PC-9 (cell line): ENCODE results near the gene ZFHX2. TPM values are rescaled to one million over a fixed set of nuclear protein-coding genes. Genes with fewer than 3 reads are reported as not detected.

ENCODE experiments used
- BruUV-seq: library from RNA; stranded (reverse); fragments of 400-500 nt; replicated peaks from 2 replicates; lab custom pipeline; 2021; lab: Mats Ljungman, UMichigan
- CTCF ChIA-PET: fragments of 300-600 bp; sonication (Branson Sonifier 250); formaldehyde crosslinking; loops from one replicate; lab custom pipeline; 2022; ENCODE audit warnings: antibody characterized with exemption; lab: Charles Lee
- POLR2A ChIA-PET: fragments of 300-600 bp; sonication (Branson Sonifier 250); formaldehyde crosslinking; loops from one replicate; lab custom pipeline; 2022; ENCODE audit warnings: antibody characterized with exemption; ENCODE audit not compliant: unreplicated experiment; lab: Charles Lee
- DNase-seq, 2 experiments: peaks; one replicate each; pipeline versions ENCODE4 v3.0.0 to v3.0.0-alpha.2; 2015 to 2022; ENCODE audit warnings: mixed read lengths in 1 of 2
- H2AFZ ChIP-seq: fragments of 200-600 bp; sonication (generic); 2 replicates; pipeline ENCODE4 v1.8.1; 2017; ENCODE audit warnings: antibody characterized with exemption
- H3F3A ChIP-seq: fragments of 200-600 bp; sonication (generic); 2 replicates; pipeline ENCODE4 v1.8.1; 2017; ENCODE audit warnings: antibody characterized with exemption, mild to moderate bottlenecking, low read depth; ENCODE audit not compliant: insufficient read depth
- H3K27ac ChIP-seq: fragments of 200-600 bp; sonication (generic); 2 replicates; pipeline ENCODE4 v1.6.1; 2016; ENCODE audit warnings: mixed run types
- H3K27me3 ChIP-seq: fragments of 200-600 bp; sonication (generic); 2 replicates; pipeline ENCODE4 v1.6.1; 2016; ENCODE audit warnings: low read depth, mixed run types; ENCODE audit not compliant: insufficient read depth
- H3K36me3 ChIP-seq: fragments of 200-600 bp; sonication (generic); 2 replicates; pipeline ENCODE4 v1.6.1; 2016; ENCODE audit warnings: low read depth, mixed run types
- H3K4me1 ChIP-seq: fragments of 200-600 bp; sonication (generic); replicated peaks from 2 replicates; pipeline ENCODE4 v1.6.1; 2016; ENCODE audit warnings: mixed run types; ENCODE audit not compliant: insufficient read depth
- H3K4me2 ChIP-seq: fragments of 200-600 bp; sonication (generic); 2 replicates; pipeline ENCODE4 v1.6.1; 2017; ENCODE audit warnings: mixed run types
- H3K4me3 ChIP-seq: fragments of 200-600 bp; sonication (generic); 2 replicates; pipeline ENCODE4 v1.6.1; 2016; ENCODE audit warnings: mixed run types
- H3K79me2 ChIP-seq: fragments of 200-600 bp; sonication (generic); 2 replicates; pipeline ENCODE4 v1.6.1; 2017; ENCODE audit warnings: low read depth, mixed run types
- H3K9me2 ChIP-seq: fragments of 200-600 bp; sonication (generic); 2 replicates; pipeline ENCODE4 v1.8.1; 2017; ENCODE audit warnings: mild to moderate bottlenecking; ENCODE audit not compliant: insufficient read depth
- H3K9me3 ChIP-seq: fragments of 200-600 bp; sonication (generic); 2 replicates; pipeline ENCODE4 v1.8.1; 2016; ENCODE audit warnings: low read depth; ENCODE audit not compliant: insufficient read depth
- H4K20me1 ChIP-seq: fragments of 200-600 bp; sonication (generic); 2 replicates; pipeline ENCODE4 v1.8.1; 2017; ENCODE audit not compliant: insufficient read depth
- EZH2 ChIP-seq: fragments of 200-600 bp; sonication (generic); IDR thresholded peaks from 2 replicates; pipeline ENCODE4 v1.8.0; 2017; ENCODE audit warnings: antibody characterized with exemption, low read depth
- intact Hi-C: fragments of 100-400 bp; cut with micrococcal nuclease; formaldehyde crosslinking; loops from one replicate; pipeline ENCODE4 v1.10.0; 2022; ENCODE audit not compliant: unreplicated experiment
- total RNA-seq: library from RNA; stranded (reverse); gene quantifications from 2 replicates; pipeline ENCODE4 v1.2.3, GENCODE V29; 2021
- TF ChIP-seq, protein P1 (sequence below): fragments of 200-600 bp; sonication (generic); conservative IDR thresholded peaks from 2 replicates; pipeline ENCODE4 v1.6.1; 2017; ENCODE audit warnings: mixed run types, antibody characterized with exemption, mild to moderate bottlenecking, moderate library complexity

The ZFHX2 gene
- total RNA-seq, 1 experiment from 2014 or later = 5.3 TPM

DNA sequence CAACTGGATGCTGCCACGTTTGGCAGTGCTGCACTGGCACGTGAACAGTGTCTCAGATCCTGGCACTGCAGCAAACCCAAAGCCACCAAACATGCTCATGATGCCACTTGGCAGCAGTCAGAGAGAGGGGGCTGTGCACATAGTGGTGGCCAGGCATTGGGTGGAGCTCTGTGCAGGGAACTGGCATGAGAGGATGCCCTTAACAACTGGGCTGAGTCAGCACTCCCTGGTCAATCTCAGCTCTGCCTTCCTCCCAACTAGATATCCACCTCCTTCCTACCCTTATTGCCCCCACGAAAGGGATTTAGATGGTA, 37.0 kb downstream of the ZFHX2 start:
- H4K20me1 ChIP-seq = no peaks in the 10 kb centered on the region

DNA sequence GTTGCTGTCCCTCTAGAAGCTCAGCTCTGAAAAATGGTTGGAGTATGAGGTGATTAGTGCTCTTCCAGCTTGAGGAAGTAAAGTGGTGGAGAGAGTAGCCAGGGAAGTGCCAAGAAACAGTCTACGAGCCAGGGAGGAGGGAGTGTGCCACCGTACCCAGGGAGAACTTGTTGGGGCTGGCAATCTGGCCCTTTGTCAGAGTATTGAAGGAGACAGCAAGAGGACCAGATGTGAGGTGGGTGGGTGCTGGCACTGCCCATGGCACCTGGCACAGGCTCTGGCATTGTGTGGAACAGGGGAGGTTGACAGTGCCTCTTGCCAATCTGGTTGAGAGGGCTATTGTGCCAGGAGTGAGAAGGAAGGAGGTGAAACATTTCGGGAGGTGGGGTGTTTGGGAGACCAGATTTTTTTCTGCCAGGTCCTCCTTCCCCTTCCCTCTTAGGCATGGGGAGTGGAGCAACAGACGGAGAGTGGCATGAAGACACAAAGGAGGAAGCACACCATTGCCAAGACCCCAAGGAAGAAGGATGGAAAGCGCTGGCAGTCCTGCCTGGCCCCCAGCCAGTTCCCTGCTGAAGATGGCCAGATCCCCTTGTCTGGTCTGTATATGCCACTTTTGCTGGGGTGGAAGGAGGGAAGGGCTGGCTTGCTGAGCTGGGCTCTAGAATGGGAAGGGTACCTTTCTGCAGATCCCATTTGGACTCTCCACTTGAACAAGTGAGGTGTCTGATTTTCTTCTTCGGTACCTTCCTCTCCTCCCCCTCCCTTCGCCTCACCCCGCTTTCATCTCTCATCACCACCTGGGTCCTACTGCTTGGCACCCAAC, 37.5 kb downstream of the ZFHX2 start:
- Histone ChIP-seq H3K79me2 (no peaks in the 10 kb centered on the region), H3K9me3 (no peaks in the 10 kb centered on the region), H2AFZ (no peak overlapping the region), H3K4me1 (no peaks in the 10 kb centered on the region), H4K20me1 (no peaks in the 10 kb centered on the region), H3F3A (no peaks in the 10 kb centered on the region), H3K4me3 (no peak overlapping the region), H3K36me3 (no peaks in the 10 kb centered on the region), H3K27me3 (no peaks in the 10 kb centered on the region), H3K27ac (no peak overlapping the region), H3K9me2 (no peaks in the 10 kb centered on the region), H3K4me2 (no peak overlapping the region)
- ChIA-PET POLR2A (no interaction called here), CTCF (no interaction called here)
- no peak for TF ChIP-seq EZH2
- TF ChIP-seq, protein P1, sequence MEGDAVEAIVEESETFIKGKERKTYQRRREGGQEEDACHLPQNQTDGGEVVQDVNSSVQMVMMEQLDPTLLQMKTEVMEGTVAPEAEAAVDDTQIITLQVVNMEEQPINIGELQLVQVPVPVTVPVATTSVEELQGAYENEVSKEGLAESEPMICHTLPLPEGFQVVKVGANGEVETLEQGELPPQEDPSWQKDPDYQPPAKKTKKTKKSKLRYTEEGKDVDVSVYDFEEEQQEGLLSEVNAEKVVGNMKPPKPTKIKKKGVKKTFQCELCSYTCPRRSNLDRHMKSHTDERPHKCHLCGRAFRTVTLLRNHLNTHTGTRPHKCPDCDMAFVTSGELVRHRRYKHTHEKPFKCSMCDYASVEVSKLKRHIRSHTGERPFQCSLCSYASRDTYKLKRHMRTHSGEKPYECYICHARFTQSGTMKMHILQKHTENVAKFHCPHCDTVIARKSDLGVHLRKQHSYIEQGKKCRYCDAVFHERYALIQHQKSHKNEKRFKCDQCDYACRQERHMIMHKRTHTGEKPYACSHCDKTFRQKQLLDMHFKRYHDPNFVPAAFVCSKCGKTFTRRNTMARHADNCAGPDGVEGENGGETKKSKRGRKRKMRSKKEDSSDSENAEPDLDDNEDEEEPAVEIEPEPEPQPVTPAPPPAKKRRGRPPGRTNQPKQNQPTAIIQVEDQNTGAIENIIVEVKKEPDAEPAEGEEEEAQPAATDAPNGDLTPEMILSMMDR = no peak
- no peak for DNase-seq
- intact Hi-C loops = no loop called here
- BruUV-seq = no TSS peak

More for the DNA sequence above, 37.0 kb downstream of the ZFHX2 start:
- Histone ChIP-seq H3K27me3 (no peaks in the 10 kb centered on the region), H2AFZ (no peak overlapping the region), H3K4me3 (no peak overlapping the region), H3F3A (no peaks in the 10 kb centered on the region), H3K9me2 (no peaks in the 10 kb centered on the region), H3K9me3 (no peaks in the 10 kb centered on the region), H3K79me2 (no peaks in the 10 kb centered on the region), H3K4me2 (no peak overlapping the region), H3K27ac (no peak overlapping the region), H3K36me3 (no peaks in the 10 kb centered on the region), H3K4me1 (no peaks in the 10 kb centered on the region)
- TF ChIP-seq, protein P1 = no peak
- no peak for TF ChIP-seq EZH2
- no TSS peak for BruUV-seq
- intact Hi-C loops = no loop called here
- DNase-seq = no peak
- ChIA-PET CTCF (no interaction called here), POLR2A (no interaction called here)

DNA sequence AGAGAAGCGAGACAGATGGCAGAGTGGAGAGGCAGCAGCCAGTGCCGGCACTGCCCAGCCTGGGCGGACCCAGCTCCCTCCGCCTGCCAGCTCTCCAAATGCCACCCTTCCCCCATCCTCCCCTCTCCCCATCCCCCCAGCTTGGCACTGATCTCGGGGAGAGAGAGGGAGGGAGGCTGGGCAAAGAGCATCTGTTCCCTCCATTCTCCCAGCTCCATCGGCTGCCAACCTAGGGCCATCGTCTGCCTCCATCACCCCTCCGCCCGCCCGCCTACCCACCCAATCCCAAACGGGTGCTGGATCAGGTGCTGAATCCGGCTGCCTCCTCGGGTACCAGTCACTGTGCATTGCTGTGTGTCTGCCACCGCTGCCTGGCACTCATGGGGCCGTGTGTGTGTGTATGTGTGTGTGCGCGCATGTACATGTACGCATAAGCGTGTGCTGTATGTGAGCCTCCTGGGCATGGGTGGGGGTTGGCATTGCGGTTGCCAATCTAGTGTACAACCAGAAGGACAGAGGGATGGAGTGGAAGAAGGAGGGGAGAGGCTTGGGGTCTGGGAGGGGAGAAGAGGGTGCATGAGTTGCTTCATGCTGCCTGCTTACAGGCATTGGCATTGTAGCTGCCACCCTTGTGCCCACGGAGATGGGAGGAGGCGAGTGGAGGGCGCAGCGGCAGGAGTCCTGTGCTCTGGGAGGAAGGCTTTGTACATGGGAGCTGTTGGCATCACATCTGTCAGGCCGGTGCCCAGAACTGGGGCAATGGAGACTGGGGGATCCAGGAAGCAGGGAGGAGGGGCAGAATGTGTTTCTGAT, 38.4 kb downstream of the ZFHX2 start:
- Histone ChIP-seq H3K79me2 (no peaks in the 10 kb centered on the region), H2AFZ (no peak overlapping the region), H3K4me2 (no peak overlapping the region), H3K36me3 (no peaks in the 10 kb centered on the region), H3K9me2 (no peaks in the 10 kb centered on the region), H3K9me3 (no peaks in the 10 kb centered on the region), H3K27me3 (no peaks in the 10 kb centered on the region), H3K4me1 (no peaks in the 10 kb centered on the region), H3K27ac (no peak overlapping the region), H3F3A (no peaks in the 10 kb centered on the region), H4K20me1 (no peaks in the 10 kb centered on the region), H3K4me3 (no peak overlapping the region)
- POLR2A ChIA-PET = no interaction called here
- TF ChIP-seq EZH2 = no peak
- TF ChIP-seq, protein P1 = no peak
- CTCF ChIA-PET = no interaction called here
- DNase-seq = no peak
- no TSS peak for BruUV-seq
- intact Hi-C loops = no loop called here
